GM18873 (cell line): ENCODE measurements around the gene TRMO.
"Not testable (repeated sequence)": the region's sequence is repeated elsewhere in the genome, so short reads cannot be mapped to it uniquely, and the experiment has no call there.

Experiments
- ATAC-seq: cut with Tn5 transposase; IDR thresholded peaks from one replicate; pipeline ENCODE4 v1.9.1; 2021; ENCODE audit warnings: mild to moderate bottlenecking, moderate library complexity, moderate number of reproducible peaks; ENCODE audit not compliant: unreplicated experiment, low FRiP score

TRMO gene

GRCh38 chr9:97921959-97922724 lies at the start of gene TRMO:
TRMO (minus strand) TSS chr9:97922500; CDS start chr9:97922493, 7 bp downstream.
- peak; percentile 86 for ATAC-seq

- ATAC-seq: no peak
Observed at GRCh38 chr9:97970165-97970564, 47.9 kb upstream of the TRMO start.

- no peak for ATAC-seq
Observed at GRCh38 chr9:97969014-97969413, 46.7 kb upstream of the TRMO start.

GRCh38 chr9:97966493-97966892 lies 44.2 kb upstream of the TRMO start:
- no peak for ATAC-seq

GRCh38 chr9:97964901-97965300 lies 42.6 kb upstream of the TRMO start:
- no peak for ATAC-seq

- no peak for ATAC-seq
Observed at GRCh38 chr9:97963232-97963631, 40.9 kb upstream of the TRMO start.

GRCh38 chr9:97962575-97962974 lies 40.3 kb upstream of the TRMO start:
- ATAC-seq: no peak

GRCh38 chr9:97962136-97962535 lies 39.8 kb upstream of the TRMO start:
- no peak for ATAC-seq

- ATAC-seq: no peak
Observed at GRCh38 chr9:97961361-97961760, 39.1 kb upstream of the TRMO start.

GRCh38 chr9:97960678-97961328 lies 38.5 kb upstream of the TRMO start:
- not testable (repeated sequence) for ATAC-seq

GRCh38 chr9:97959585-97959984 lies 37.3 kb upstream of the TRMO start:
- ATAC-seq: no peak

GRCh38 chr9:97958812-97959511 lies 36.7 kb upstream of the TRMO start:
- no peak for ATAC-seq

GRCh38 chr9:97956331-97956730 lies 34.0 kb upstream of the TRMO start:
- no peak for ATAC-seq

GRCh38 chr9:97954550-97954989 lies 32.3 kb upstream of the TRMO start:
- no peak for ATAC-seq

GRCh38 chr9:97950873-97951272 lies 28.6 kb upstream of the TRMO start:
- ATAC-seq: not testable (repeated sequence)

GRCh38 chr9:97947094-97947493 lies 24.8 kb upstream of the TRMO start:
- not testable (repeated sequence) for ATAC-seq

GRCh38 chr9:97945470-97945869 lies 23.2 kb upstream of the TRMO start:
- not testable (repeated sequence) for ATAC-seq

- no peak for ATAC-seq
Observed at GRCh38 chr9:97944612-97945011, 22.3 kb upstream of the TRMO start.

- no peak for ATAC-seq
Observed at GRCh38 chr9:97943308-97943855, 21.1 kb upstream of the TRMO start.

- ATAC-seq: no peak
Observed at GRCh38 chr9:97941323-97941722, 19.0 kb upstream of the TRMO start.

- ATAC-seq: no peak
Observed at GRCh38 chr9:97940741-97941140, 18.4 kb upstream of the TRMO start.
